ENCODE measurements around the gene ZNF625. TPM values are rescaled to one million over a fixed set of nuclear protein-coding genes. Genes with fewer than 3 reads are reported as not detected.

ZNF625 gene
- polyA plus RNA-seq, 1 of the 3 experiments (the other 2 are of a cell fraction), result 1.9 TPM

GRCh38 chr19:12113121-12113520 lies 43.4 kb downstream of the ZNF625 start:
- Histone ChIP-seq H3K27ac (ENCODE audit: low read depth in 2 of 2, low read length in 1 of 2) (no peak overlapping the region), H3K4me1 (ENCODE audit: control insufficient read depth in 1 of 2, insufficient read depth in 2 of 2, low read depth in 1 of 2, low read length in 1 of 2) (no peaks in the 10 kb centered on the region), H3K9me3 (no peaks in the 10 kb centered on the region), H4K20me1 (ENCODE audit: insufficient read depth) (no peaks in the 10 kb centered on the region), H3K9me2 (no peaks in the 10 kb centered on the region), H3K4me3 (ENCODE audit: low read depth in 2 of 2, low read length in 1 of 2) (no peak overlapping the region), H3K4me2 (no peak overlapping the region), H3K79me2 (ENCODE audit: insufficient read depth) (no peaks in the 10 kb centered on the region), H3K9ac (no peak overlapping the region), H3F3A (replicated peaks; ENCODE audit: insufficient read depth) (no peaks in the 10 kb centered on the region), H3K27me3 (ENCODE audit: insufficient read depth) (no peaks in the 10 kb centered on the region), H2AFZ (ENCODE audit: low read depth) (no peak overlapping the region), H3K36me3 (replicated peaks in 1 of 2; ENCODE audit: control insufficient read depth in 1 of 2, insufficient read depth in 2 of 2, low read length in 1 of 2) (no peaks in the 10 kb centered on the region)
- CTCF ChIA-PET, result interaction anchor here (1.4 to 2.3 kb wide), 2 partner anchors 13 to 14 kb away, joined by 3 to 6 read pairs; no protein-coding TSS in a partner anchor
- no peak for TF ChIP-seq TAF1 (IDR thresholded peaks at IDR 0.05; ENCODE audit: borderline replicate concordance, low read depth, low read length)
- no peak for TF ChIP-seq MXI1 (IDR thresholded peaks at IDR 0.05; ENCODE audit: low read depth, low read length)
- TF ChIP-seq CHD2 (IDR thresholded peaks at IDR 0.05; ENCODE audit: low read length, partially characterized antibody), result no peak
- TF ChIP-seq, protein P1, sequence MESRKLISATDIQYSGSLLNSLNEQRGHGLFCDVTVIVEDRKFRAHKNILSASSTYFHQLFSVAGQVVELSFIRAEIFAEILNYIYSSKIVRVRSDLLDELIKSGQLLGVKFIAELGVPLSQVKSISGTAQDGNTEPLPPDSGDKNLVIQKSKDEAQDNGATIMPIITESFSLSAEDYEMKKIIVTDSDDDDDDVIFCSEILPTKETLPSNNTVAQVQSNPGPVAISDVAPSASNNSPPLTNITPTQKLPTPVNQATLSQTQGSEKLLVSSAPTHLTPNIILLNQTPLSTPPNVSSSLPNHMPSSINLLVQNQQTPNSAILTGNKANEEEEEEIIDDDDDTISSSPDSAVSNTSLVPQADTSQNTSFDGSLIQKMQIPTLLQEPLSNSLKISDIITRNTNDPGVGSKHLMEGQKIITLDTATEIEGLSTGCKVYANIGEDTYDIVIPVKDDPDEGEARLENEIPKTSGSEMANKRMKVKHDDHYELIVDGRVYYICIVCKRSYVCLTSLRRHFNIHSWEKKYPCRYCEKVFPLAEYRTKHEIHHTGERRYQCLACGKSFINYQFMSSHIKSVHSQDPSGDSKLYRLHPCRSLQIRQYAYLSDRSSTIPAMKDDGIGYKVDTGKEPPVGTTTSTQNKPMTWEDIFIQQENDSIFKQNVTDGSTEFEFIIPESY (IDR thresholded peaks at IDR 0.05; ENCODE audit: borderline replicate concordance, low read depth), result no peak
- DNase-seq, result no peak
- POLR2A ChIA-PET, result no interaction called here
- WGBS (ENCODE audit: low lambda C conversion rate), result 19% methylated on average over 5 of the region's 5 CpGs

- no peak for DNase-seq
- Histone ChIP-seq H3K36me3 (replicated peaks in 1 of 2; ENCODE audit: control insufficient read depth in 1 of 2, insufficient read depth in 2 of 2, low read length in 1 of 2) (no peaks in the 10 kb centered on the region), H3K9ac (no peak overlapping the region), H3K4me3 (ENCODE audit: low read depth in 2 of 2, low read length in 1 of 2) (no peak overlapping the region), H3K79me2 (ENCODE audit: insufficient read depth) (no peaks in the 10 kb centered on the region), H4K20me1 (ENCODE audit: insufficient read depth) (no peaks in the 10 kb centered on the region), H3K4me2 (no peak overlapping the region), H3F3A (replicated peaks; ENCODE audit: insufficient read depth) (no peaks in the 10 kb centered on the region), H2AFZ (ENCODE audit: low read depth) (no peak overlapping the region), H3K9me2 (no peaks in the 10 kb centered on the region), H3K27me3 (ENCODE audit: insufficient read depth) (no peaks in the 10 kb centered on the region), H3K4me1 (ENCODE audit: control insufficient read depth in 1 of 2, insufficient read depth in 2 of 2, low read depth in 1 of 2, low read length in 1 of 2) (no peaks in the 10 kb centered on the region), H3K9me3 (no peaks in the 10 kb centered on the region), H3K27ac (ENCODE audit: low read depth in 2 of 2, low read length in 1 of 2) (no peak overlapping the region)
- ChIA-PET CTCF (interaction anchor here (1.4 kb wide), 1 partner anchor 14 kb away, joined by 3 read pairs; no protein-coding TSS in a partner anchor), POLR2A (no interaction called here)
- TF ChIP-seq, protein P2, sequence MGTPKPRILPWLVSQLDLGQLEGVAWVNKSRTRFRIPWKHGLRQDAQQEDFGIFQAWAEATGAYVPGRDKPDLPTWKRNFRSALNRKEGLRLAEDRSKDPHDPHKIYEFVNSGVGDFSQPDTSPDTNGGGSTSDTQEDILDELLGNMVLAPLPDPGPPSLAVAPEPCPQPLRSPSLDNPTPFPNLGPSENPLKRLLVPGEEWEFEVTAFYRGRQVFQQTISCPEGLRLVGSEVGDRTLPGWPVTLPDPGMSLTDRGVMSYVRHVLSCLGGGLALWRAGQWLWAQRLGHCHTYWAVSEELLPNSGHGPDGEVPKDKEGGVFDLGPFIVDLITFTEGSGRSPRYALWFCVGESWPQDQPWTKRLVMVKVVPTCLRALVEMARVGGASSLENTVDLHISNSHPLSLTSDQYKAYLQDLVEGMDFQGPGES (IDR thresholded peaks at IDR 0.05; ENCODE audit: low read depth, low read length), result no peak
- TF ChIP-seq TAF1 (IDR thresholded peaks at IDR 0.05; ENCODE audit: borderline replicate concordance, low read depth, low read length) (no peak), JUND (IDR thresholded peaks at IDR 0.05) (no peak), RCOR1 (IDR thresholded peaks at IDR 0.05; ENCODE audit: low read length) (no peak), YY1 (IDR thresholded peaks at IDR 0.05; ENCODE audit: low read depth) (no peak), RFX5 (IDR thresholded peaks at IDR 0.05; ENCODE audit: low read length) (no peak), EP300 (IDR thresholded peaks at IDR 0.05; ENCODE audit: borderline replicate concordance in 1 of 2, low read depth in 1 of 2, low read length in 1 of 2) (no peak), CTCF (IDR thresholded peaks at IDR 0.05) (no peak), RXRA (IDR thresholded peaks at IDR 0.05; ENCODE audit: borderline replicate concordance, low read depth) (no peak), FOXJ3 (CRISPR knock-in tag; IDR thresholded peaks at IDR 0.05) (no peak), FOXM1 (IDR thresholded peaks at IDR 0.05; ENCODE audit: low read depth) (no peak), REST (IDR thresholded peaks at IDR 0.05; ENCODE audit: low read depth, low read length) (no peak)
- TF ChIP-seq, protein P3, sequence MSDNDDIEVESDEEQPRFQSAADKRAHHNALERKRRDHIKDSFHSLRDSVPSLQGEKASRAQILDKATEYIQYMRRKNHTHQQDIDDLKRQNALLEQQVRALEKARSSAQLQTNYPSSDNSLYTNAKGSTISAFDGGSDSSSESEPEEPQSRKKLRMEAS (IDR thresholded peaks at IDR 0.05; ENCODE audit: low read depth), result no peak
- TF ChIP-seq, protein P4, sequence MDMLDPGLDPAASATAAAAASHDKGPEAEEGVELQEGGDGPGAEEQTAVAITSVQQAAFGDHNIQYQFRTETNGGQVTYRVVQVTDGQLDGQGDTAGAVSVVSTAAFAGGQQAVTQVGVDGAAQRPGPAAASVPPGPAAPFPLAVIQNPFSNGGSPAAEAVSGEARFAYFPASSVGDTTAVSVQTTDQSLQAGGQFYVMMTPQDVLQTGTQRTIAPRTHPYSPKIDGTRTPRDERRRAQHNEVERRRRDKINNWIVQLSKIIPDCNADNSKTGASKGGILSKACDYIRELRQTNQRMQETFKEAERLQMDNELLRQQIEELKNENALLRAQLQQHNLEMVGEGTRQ (IDR thresholded peaks at IDR 0.05; ENCODE audit: borderline replicate concordance, low read depth, low read length), result no peak
- WGBS (ENCODE audit: low lambda C conversion rate), result 8% methylated on average over 8 of the region's 8 CpGs
Observed at GRCh38 chr19:12112701-12113100, 43.8 kb downstream of the ZNF625 start.

Data from SK-N-SH (cell line).